HuH-7 (cell line): ENCODE measurements around the gene PCBP3.
"Not testable (repeated sequence)": the region's sequence is repeated elsewhere in the genome, so short reads cannot be mapped to it uniquely, and the experiment has no call there.

Experiments
- DNase-seq: peaks from one replicate; pipeline ENCODE4 v3.0.0; 2011; ENCODE audit warnings: low spot score

Gene PCBP3

GRCh38 chr21:45970674-45971615 is 327.4 kb downstream of the PCBP3 start:
- DNase-seq = peak; percentile 83

- no peak for DNase-seq
Measured at GRCh38 chr21:45971616-45972352, 328.3 kb downstream of the PCBP3 start.

GRCh38 chr21:45972353-45972715 is 328.8 kb downstream of the PCBP3 start:
- no peak for DNase-seq

- peak; percentile 36 for DNase-seq
Measured at GRCh38 chr21:45972716-45973474, 329.4 kb downstream of the PCBP3 start.

GRCh38 chr21:45973475-45974072 is 330.0 kb downstream of the PCBP3 start:
- DNase-seq = peak; percentile 96

- peak; percentile 61 for DNase-seq
Measured at GRCh38 chr21:45974073-45975019, 330.8 kb downstream of the PCBP3 start.

- DNase-seq = no peak
Measured at GRCh38 chr21:45975020-45975666, 331.6 kb downstream of the PCBP3 start.

GRCh38 chr21:45975667-45976409 is 332.3 kb downstream of the PCBP3 start:
- DNase-seq = not testable (repeated sequence)

- no peak for DNase-seq
Measured at GRCh38 chr21:45976701-45977311, 333.3 kb downstream of the PCBP3 start.

- DNase-seq = no peak
Measured at GRCh38 chr21:45977396-45977795, 333.9 kb downstream of the PCBP3 start.

GRCh38 chr21:45979141-45979631 is 335.7 kb downstream of the PCBP3 start:
- no peak for DNase-seq

GRCh38 chr21:45979651-45980050 is 336.1 kb downstream of the PCBP3 start:
- DNase-seq = no peak

- no peak for DNase-seq
Measured at GRCh38 chr21:45980271-45980670, 336.7 kb downstream of the PCBP3 start.

GRCh38 chr21:45980697-45981096 is 337.2 kb downstream of the PCBP3 start:
- no peak for DNase-seq

- peak; percentile 86 for DNase-seq
Measured at GRCh38 chr21:45981151-45982091, 337.9 kb downstream of the PCBP3 start, which contains the start of gene COL6A1. TSS of gene COL6A1 (plus strand) at chr21:45981770. CDS start at chr21:45981851, 81 bp downstream.

GRCh38 chr21:45982092-45982757 is 338.7 kb downstream of the PCBP3 start:
- DNase-seq = no peak
